Esophagus mucosa (tissue), 1 donor: ENCODE measurements around the gene CERS2. TPM values are rescaled to one million over a fixed set of nuclear protein-coding genes. Genes with fewer than 3 reads are reported as not detected.
A peak's percentile ranks its signal among the peaks of the same experiment; 100 is the strongest.

ENCODE experiments used
- ATAC-seq: fragments of 200-7000 bp; cut with Tn5 transposase; one replicate; pipeline ENCODE4 v1.9.1; 2020
- total RNA-seq: library from RNA; stranded (reverse); gene quantifications from one replicate; pipeline ENCODE4 v1.2.4, GENCODE V29; 2023
- donor health status: DM: yes; HTN: yes; CAD: no.

The CERS2 gene, protein sequence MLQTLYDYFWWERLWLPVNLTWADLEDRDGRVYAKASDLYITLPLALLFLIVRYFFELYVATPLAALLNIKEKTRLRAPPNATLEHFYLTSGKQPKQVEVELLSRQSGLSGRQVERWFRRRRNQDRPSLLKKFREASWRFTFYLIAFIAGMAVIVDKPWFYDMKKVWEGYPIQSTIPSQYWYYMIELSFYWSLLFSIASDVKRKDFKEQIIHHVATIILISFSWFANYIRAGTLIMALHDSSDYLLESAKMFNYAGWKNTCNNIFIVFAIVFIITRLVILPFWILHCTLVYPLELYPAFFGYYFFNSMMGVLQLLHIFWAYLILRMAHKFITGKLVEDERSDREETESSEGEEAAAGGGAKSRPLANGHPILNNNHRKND
- total RNA-seq, result 49.8 TPM

DNA sequence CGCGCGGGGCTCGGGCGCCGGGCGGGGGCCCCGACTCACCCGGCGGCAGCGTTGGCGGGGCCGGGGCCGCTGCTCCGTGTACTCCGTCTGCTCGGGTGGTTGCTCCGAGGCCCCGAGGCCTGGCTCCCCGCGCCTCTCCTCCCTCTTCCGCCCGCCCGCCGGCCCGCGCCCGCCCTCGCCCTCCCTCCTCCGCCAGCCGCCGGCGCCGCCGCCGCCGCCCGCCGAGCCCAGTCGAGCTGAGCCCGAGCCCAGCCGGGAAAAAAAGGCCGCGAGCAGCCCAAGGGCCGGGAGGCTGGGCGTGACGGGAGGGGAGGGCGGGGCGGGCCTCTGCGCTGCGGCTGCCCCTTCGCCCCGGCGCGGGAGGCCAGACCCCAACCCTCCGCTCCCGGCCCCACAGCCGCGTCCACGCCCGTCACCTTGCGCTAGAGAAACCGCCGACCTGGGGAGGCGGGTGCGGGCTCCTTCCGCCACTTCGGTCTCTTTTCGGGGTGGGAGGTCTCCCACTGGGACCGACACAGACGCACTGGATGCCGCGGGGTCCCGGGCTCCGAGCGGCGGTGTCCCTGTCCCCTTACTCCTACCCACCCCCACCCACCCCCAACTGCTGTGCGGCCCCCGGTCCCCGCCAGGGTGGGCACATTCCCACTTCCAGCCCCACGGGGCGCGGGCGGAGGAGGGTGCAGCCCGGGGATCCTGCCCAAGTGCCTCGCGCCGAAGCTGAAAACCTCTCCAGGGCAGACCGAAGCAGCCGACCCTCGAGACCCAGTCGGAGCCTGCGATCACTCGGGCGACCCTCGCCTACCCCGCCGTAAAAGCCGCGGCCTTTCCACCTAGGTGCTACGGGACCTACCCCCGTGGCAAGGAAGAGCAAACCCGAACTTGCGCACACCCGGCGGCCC, at the start of gene CERS2:
TSS of gene CERS2 (minus strand) at position 256 of the 899 bp plus-strand sequence. CDS start 5,745 bp downstream, outside the sequence.
- ATAC-seq, result peak; percentile 65

DNA sequence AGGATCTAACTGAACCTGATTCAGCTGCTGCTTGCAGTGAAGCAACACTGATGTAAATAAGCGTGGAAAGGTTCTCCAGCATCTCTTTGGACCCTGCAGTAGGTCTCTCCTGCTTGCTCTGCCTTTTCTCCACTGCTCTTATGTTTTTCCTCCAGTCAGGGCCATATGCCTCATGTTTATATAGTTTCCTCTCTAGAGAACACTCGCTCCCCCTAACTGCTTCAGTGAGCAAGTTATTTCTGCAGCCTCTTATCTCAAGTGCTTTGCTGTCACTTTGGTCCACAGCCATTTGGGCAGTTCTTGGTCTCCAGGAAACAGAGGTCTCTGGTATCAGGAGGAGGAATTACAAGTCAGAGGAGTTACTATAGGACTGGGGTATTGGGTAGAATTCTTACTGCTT, 38.9 kb upstream of the CERS2 start:
- no peak for ATAC-seq

DNA sequence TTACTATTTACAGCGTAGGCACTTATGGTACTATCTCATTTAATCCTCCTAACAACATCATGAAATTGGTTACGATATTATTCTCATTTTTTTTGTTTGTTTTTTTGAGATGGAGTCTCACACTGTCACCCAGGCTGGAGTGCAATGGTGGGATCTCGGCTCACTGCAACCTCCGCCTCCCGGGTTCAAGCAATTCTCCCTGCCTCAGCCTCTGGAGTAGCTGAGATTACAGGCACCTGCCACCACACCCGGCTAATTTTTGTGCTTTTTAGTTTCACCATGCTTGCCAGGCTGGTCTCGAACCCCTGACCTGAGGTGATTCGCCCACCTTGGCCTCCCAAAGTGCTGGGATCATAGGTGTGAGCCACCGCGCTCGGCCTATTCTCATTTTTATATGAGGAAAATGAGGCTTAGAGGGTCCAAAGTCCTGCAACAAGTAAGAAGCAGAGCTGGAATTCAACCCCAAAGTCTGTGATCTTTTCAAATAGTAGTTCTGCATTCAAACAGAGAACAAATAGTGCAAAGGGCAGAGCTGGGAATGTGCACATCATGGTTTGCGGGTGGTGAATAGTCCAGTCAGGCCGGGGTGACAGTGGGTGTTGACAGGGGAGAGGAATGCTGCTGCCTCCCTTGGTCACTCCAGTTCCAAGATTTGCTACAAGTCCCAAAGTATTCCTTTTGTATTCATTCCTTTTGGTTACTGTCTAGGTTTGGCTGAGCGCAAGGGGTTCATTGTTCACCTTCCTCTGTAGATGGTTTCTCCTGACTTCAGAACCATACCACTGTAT, 38.2 kb upstream of the CERS2 start:
- ATAC-seq, result no peak

DNA sequence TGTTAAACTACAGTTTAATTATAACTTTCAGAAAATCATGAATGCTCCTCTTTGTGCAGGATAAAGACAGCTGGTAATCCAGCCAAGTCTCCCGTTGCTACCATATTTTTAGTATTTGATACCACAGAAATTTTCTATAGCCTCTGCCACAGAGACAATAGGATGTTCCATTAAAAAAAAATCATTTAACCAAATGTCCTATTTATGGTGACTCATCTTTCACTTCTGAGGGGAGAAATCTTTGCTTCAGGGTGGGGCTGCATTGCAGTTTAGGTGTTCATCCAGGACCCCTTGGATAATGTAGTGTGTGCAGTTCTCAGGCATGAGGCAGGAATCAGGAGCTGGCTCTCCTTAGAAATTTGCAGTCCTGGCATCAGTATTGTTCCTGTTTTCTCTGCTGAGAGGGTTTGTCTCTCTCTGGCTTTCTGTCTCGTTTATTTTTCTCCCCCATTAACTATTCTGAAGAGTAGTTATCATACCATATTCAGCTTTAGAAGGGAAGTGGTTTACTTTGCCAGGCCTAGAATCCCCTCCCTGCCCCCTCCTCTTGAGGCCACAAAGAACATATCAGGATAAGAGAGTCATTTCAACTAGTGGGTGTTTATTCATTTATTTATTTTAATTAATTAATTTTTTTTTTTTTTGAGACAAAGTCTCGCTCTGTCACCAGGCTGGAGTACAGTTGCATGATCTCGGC, 36.7 kb upstream of the CERS2 start:
- ATAC-seq, result no peak

DNA sequence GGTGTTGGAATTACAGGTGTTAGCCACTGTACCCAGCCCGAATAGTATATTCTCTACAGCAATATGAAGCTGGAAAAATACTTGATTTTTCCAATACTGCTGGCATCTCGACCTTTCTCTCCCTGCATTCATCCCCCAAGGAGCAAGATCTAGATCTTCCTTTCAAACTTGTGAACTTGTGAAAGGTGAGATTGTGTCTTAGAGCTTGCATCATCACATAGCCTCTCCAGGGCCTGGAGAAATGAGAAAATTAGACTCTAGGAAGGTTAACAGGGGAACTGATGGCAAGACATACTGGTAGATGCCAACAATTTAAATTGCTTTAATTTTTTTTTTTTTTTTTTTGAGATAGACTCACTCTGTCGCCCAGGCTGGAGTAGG, 35.7 kb upstream of the CERS2 start:
- no peak for ATAC-seq

DNA sequence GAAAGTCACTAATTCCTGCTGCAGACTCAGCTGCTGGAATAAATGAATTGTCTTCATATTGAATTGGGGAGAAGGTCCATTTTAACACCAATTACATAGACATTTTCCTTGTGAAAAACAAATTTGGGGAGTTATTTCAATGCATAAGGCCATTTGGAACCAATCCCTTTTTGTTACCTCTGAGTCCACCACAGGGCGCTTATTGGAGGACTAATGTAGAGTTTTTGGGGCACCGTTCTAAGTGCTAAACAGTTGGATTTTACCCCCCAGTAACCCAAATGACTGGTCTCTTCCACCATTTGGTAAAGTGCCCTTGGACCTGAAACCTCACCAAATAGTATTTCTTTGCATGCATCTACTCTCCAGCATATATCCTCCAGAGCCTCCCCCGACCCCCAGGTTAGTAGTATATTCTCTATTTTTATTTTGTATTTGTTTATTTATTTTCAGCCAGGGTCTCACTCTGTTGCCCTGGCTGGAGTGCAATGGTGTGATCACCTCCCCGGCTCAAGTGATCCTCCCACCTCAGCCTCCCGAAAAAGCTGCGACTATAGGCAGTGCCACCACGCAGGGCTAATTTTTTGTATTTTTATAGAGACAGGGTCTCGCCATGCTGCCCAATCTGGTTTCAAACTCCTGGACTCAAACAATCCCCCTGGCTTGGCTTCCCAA, 35.2 kb upstream of the CERS2 start:
- no peak for ATAC-seq

DNA sequence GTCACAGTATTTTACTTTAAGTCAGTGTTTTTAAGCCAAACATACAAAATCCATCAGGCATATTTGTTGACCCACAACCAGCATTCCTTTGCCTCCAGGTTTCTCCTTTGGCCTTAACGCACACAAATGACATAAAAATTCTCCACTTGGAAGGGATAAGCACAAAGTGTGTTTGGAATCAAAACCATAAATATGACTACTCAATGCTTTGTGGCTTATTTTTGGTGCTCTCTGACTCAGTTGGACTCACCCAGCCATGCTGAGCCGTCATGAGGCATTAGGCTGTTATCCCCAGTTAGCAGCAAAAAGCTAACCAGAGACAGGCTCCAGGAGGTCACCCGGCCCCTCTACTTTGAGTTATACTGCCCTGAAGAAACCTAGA, 34.6 kb upstream of the CERS2 start:
- ATAC-seq, result no peak

DNA sequence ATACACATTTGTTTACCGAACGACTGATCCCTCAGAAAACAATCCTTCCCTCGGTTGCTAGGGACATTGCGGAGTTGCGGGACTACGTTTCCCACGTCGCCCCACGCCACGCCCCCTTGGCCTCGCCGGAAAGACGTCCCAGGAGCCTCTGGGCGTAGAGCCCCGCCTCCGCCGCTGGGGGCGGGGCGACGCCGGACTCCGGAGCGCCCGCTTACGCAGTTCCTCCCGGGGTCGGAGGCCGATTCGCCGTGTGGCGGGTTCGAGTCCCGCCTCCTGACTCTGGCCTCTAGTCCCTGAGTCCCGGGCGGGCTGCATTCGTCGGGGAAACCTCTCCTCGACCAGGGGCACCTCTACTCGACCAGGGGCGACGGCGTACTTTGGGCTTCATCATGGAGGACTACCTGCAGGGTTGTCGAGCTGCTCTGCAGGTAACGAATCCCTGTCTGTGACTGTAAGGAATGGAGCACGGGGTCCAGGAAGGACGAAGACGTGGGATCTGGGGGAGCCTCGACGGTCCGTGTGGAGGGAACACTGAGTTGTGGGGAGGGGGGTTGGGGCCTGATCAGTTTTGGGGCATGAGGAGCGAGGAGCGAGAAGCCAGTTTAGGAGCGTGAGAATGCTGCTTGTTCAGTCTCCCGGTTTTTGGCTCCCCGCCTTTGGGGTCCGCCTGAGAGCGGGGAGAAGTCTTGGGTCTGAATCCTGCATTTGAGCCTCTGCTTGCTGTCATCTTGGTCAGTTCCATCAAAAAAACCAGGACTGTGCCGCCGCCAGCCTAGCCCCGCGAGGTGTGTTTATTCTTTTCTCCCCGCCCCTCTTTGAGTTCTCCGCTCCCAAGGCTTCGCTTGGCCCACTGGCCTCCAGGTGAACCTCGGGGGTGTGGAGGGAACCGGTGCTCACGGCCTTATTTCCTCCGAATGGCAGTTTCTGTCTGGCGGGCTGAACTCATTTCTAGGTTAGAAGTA, 33.9 kb upstream of the CERS2 start, which contains the start of gene PRUNE1:
TSS of gene PRUNE1 (plus strand) at position 206 of the 962 bp plus-strand sequence. CDS start at position 390, 184 bp downstream.
- peak; percentile 91 for ATAC-seq

DNA sequence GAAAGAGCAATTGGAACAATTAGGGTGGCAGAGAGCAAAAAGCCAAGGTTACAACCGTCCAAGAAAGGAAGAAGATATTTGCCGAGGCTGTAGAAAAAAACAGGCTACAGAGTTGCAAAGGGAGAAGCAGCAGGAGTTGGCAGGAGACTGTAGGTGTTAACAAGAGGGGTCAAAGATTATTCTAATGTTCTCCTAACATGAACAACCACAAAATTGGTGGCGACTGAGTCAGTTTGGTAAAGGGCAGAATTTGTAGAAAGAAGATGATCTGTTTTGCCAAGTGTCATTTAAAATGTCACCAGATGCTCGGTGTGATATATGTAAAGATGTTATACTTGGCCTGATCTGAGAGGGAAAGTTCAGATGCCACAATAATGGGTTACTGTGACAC, 33.2 kb upstream of the CERS2 start:
- no peak for ATAC-seq

DNA sequence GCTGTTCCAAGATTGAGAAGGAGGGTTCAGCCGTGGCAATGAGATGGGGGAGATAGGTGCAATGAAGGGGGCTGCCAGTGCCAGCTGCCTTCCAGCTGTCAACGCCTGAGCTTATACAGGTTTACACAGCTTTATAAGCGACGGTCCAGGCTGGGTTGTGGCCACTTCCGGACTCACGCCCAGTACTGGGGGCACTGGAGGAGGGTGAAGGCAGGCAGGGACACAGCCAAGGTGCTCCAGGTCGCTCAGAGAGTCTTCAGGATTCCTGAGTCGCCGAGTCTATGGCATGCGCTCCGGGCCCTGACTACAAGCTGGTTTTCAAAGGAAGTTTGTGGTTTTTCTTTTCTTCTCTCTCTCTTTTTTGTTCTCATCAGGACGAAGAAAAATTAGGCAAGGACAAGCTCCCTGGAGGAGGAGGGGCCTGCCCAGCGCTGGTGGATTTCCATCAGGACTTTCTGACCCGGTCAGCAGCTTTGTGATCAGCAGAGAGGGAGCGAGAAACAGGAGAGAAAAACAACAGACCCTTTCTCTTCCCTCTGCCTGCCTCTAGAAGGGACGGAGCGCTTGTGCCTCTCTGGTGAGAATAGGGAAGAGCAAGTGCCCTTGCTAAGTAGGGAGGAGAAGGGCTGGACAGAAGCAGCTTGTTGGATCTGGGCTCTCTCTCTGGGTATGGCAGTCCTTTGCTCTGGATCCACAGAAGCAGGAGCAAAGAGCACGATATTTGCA, 31.9 kb upstream of the CERS2 start, which contains the start of gene MINDY1:
TSS of gene MINDY1 (minus strand) at position 576 of the 726 bp plus-strand sequence. CDS start 4,285 bp downstream, outside the sequence.
- peak; percentile 63 for ATAC-seq

DNA sequence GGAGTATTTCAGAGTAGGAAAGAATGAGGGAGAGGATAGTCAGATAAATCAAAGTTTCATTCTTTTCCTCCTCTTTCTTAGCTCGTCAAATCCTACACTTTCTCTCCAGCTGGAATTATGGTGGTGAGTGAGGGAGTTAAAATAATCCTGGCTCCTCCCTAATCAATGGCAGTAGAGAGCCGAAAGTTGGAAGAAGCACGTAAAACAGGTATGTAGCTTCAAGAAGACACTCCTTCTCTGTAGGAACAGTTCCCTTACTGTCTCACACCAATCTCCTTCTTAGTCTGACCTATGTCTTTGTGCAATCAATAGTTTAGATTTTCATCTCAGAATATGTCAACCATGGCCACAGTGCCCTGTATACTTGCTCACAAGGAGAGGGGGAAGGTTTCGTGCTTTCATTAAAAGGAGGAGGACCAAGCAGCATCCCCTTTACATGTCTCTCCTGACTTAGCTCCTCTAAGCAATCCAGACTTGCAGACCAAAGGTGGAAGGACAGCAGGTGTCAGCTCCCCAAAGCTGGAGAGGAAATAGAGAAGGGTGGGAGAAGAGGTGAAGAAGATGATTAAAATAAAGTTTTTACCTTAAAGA, 31.2 kb upstream of the CERS2 start:
- ATAC-seq, result no peak

DNA sequence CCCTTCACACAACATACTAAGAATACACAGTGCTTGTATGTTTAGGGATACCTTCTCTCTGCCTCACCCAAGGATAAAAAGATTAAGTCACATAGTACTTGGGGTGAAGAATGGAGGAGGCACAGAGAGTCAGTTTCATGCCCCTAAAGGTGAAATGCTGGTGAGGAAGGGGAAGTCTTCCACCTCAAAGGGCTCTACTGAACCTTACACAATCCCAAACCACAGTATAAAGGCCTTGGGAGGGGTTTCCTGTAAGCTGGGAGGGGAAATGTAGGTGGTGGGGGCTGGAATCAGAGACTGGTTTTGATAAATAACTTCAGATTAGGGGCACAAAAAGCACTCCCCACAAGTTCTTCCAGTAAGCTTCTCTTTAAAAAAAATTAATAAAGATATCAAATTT, 28.5 kb upstream of the CERS2 start:
- ATAC-seq, result no peak

DNA sequence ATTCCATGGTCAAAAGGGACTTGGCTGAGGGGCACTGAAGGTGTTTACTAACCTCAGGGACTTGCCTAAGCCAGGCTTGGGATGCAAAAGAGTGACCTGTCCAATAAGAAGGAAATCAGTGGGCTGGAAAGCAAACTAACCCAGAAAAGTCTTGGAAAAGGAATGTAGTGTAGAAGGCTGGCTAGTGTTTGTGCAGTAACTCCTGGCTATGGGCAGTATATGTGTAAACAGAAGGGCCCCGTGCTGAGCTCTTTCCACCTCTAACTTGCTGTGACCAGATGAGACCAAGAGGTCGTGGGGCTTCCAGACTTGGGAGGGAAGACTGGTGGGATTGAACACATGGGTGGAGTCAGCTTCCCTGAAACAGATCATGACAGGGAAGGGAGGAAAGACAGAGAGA, 28.0 kb upstream of the CERS2 start:
- ATAC-seq, result no peak

DNA sequence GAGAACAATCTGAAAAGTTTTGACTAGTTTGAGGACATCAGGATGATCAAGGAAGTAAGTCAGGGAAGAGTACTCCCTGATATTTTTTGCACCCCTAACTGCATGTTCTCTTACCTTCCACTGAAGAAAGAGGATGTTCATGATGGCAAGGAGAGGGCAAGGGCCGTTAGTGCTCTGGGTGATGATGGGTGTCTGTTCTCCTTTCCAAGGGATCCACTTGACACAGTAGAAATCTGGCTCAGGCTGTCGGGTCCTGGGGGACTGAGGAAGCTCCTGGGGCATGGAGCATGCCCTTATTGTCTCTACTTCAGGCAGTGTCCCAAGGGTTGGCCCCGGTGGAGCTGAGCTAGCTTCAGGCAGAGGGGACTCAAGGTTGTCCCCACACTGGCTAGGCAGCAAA, 27.4 kb upstream of the CERS2 start:
- ATAC-seq, result no peak

DNA sequence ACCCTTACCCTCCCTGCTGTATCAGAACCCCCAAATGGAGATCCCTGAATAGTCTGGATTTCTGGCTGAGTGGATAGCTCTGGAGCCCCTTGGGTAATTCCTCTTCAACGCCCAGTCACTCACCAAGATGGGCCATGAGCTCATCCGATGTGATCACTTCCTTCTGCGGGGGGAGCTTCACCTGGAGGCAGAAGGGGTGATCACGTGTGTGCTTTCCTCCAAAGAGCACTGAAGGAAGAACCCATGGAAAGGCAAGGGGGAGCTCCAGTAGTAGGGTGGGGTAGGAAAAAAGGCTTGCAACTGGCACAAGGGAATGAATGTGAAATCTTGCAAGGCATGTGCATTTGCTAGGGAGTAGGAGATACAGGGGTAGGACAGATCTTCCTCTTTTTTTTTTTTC, 27.0 kb upstream of the CERS2 start:
- no peak for ATAC-seq

DNA sequence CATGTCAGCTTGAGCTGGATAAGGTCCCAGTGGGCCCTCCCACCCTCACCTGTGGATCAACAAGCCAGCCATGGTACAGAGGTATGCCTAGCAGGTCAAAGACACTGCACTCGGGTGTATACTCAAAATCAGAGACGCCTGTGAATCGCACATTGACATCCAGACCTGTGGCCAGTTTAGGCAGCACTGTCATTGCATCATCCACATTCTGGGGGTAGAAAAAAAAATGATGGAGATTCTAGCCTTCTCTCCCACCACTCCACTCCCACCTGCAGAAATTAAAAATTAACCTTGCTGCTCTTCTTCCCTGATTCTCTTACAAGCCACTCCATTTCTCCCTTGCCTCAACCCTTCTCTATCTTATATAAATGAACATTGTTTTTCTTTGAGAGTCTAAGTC, 25.8 kb upstream of the CERS2 start:
- no peak for ATAC-seq

DNA sequence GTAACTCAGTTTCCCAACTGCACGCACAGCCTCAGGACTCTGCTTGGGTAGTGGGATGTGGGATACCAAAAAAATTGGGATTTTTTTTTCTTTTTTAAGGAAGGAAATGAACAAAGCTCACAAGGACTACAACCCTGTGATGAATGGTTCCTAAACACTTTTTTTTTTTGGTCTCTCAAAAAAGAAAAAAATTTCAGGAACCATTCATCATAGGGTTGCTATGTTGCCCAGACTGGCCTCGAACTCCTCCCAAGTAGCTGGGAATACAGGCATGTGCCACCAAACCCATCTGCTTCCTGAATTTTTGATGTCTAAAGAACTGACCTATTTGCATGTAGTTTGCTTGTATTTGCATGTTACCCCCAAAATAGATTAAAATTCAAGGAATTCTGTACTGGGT, 25.3 kb upstream of the CERS2 start:
- ATAC-seq, result no peak

DNA sequence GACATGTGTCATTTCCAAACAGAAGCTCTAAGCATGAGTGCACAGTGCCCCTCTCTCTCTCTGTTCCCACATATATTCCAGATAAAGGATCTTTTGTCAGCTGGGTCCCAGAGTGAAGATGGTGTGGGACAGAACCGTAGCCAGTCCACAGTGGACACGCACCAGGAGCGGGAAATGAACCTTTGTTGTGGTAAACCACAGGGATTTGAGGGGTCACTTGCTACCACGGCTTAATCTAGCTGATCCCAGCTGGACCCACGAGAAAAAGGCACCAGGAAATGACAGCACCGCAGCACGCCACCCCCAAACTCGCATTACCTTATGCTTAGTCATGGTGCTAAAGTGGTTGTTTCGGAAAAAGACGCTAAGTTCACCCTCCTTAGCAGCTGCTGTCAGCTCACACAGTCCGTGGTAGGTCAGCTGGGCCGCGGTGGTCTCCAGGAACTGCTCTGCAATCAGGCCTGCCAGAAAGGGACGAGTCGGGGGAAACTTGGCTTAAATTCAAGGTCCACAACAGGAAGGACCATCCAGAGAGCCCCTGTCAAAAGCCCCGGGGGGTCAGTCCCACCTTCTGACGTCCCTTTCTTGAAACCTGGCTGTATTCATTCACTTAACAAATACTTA, 24.5 kb upstream of the CERS2 start:
- no peak for ATAC-seq

DNA sequence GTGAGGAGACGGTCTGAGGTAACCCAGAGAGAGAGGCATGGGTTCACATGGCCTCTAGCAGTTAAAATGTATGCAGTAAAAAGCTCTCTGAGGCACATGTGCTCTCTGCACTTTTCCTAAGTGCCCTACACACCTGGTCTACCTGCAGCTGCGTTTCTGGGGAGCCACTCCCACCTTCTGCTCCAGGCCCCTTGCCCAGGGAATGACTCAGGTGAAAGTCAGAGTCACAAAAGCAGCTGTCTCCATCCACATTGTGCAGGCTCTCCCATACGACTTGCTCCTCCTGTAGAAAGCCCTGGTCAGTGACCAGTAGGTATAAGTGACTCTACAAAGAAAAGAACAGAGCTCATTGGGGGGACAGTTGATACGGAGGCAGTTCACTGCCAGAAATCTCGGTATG, 23.3 kb upstream of the CERS2 start:
- no peak for ATAC-seq
